ENCODE measurements around the gene SLC16A11. TPM values are rescaled to one million over a fixed set of nuclear protein-coding genes. Genes with fewer than 3 reads are reported as not detected.
A peak's percentile ranks its signal among the peaks of the same experiment; 100 is the strongest.
"Not testable (repeated sequence)": the region's sequence is repeated elsewhere in the genome, so short reads cannot be mapped to it uniquely, and the experiment has no call there.

Gene SLC16A11, protein sequence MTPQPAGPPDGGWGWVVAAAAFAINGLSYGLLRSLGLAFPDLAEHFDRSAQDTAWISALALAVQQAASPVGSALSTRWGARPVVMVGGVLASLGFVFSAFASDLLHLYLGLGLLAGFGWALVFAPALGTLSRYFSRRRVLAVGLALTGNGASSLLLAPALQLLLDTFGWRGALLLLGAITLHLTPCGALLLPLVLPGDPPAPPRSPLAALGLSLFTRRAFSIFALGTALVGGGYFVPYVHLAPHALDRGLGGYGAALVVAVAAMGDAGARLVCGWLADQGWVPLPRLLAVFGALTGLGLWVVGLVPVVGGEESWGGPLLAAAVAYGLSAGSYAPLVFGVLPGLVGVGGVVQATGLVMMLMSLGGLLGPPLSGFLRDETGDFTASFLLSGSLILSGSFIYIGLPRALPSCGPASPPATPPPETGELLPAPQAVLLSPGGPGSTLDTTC
- total RNA-seq, result 3.6 and 4.2 TPM in 2 replicates

- intact Hi-C loops (cut with micrococcal nuclease), result loop anchor here (1.0 to 10.0 kb wide), 2 partner anchors 8 to 541 kb away; partner anchors contain the start of gene MPDU1
- H3K4me1 Mint-ChIP-seq, result peaks cover 51% of the 10 kb centered on the region
- ATAC-seq (ENCODE audit: low read depth) (peak; percentile 43), DNase-seq (peak; percentile 52)
- no peaks in the 10 kb centered on the region for H3K27me3 Mint-ChIP-seq
- no peaks in the 10 kb centered on the region for H3K36me3 Mint-ChIP-seq (ENCODE audit: low read depth)
- H3K9me3 Mint-ChIP-seq, result no peaks in the 10 kb centered on the region
- ChIA-PET POLR2A (interaction anchor here (0.6 to 4.7 kb wide), 6 partner anchors 7 to 643 kb away, joined by 3 to 56 read pairs (median 4); partner anchors contain the start of genes SLC16A13 and TP53), CTCF (interaction anchor here (1.0 to 3.4 kb wide), 3 partner anchors 93 to 201 kb away, joined by 3 to 29 read pairs (median 7); no protein-coding TSS in a partner anchor)
- H3K4me3 Mint-ChIP-seq, result peak within 1 kb of the TSS; percentile 74
- TF ChIP-seq, protein P1, sequence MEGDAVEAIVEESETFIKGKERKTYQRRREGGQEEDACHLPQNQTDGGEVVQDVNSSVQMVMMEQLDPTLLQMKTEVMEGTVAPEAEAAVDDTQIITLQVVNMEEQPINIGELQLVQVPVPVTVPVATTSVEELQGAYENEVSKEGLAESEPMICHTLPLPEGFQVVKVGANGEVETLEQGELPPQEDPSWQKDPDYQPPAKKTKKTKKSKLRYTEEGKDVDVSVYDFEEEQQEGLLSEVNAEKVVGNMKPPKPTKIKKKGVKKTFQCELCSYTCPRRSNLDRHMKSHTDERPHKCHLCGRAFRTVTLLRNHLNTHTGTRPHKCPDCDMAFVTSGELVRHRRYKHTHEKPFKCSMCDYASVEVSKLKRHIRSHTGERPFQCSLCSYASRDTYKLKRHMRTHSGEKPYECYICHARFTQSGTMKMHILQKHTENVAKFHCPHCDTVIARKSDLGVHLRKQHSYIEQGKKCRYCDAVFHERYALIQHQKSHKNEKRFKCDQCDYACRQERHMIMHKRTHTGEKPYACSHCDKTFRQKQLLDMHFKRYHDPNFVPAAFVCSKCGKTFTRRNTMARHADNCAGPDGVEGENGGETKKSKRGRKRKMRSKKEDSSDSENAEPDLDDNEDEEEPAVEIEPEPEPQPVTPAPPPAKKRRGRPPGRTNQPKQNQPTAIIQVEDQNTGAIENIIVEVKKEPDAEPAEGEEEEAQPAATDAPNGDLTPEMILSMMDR (IDR thresholded peaks at IDR 0.05), result no peak
- peak within 1 kb of the TSS; percentile 24 for H3K27ac Mint-ChIP-seq
Observed at GRCh38 chr17:7043497-7044198, at the start of gene SLC16A11. Gene SLC16A11, minus strand, starts transcription at chr17:7044092. Its CDS starts 579 bp downstream, at chr17:7043513.

DNA sequence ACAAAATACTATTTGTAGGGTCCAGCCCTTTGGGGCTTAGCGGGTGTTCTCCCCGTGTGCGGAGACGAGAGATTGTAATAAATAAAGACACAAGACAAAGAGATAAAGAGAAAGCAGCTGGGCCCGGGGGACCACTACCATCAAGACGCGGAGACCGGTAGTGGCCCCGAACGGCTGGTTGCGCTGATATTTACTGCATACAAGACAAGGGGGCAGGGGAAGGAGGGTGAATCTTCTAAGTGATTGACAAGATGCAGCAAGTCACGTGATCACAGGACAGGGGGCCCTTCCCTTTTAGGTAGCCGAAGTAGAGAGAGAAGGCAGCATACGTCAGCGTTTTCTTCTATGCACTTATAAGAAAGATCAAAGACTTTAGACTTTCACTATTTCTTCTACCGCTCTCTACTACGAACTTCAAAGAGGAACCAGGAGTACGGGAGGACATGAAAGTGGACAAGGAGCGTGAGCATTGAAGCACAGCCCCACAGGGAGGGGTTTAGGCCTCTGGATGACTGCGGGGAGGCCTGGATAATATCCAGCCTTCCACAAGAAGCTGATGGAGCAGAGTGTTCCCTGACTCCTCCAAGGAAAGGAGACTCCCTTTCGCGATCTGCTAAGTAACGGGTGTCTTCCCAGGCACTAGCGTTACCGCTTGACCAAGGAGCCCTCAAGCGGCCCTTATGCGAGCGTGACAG is 47.6 kb upstream of the SLC16A11 start:
- CTCF ChIA-PET; DNase-seq; H3K9me3 Mint-ChIP-seq; H3K4me3 Mint-ChIP-seq; H3K27ac Mint-ChIP-seq; H3K36me3 Mint-ChIP-seq (ENCODE audit: low read depth); H3K27me3 Mint-ChIP-seq; intact Hi-C loops (cut with micrococcal nuclease); ATAC-seq (ENCODE audit: low read depth); POLR2A ChIA-PET: not testable (repeated sequence)
- peaks cover 31% of the 10 kb centered on the region for H3K4me1 Mint-ChIP-seq

GRCh38 chr17:7089570-7089969 is 45.7 kb upstream of the SLC16A11 start:
- POLR2A ChIA-PET; DNase-seq; H3K9me3 Mint-ChIP-seq; H3K4me3 Mint-ChIP-seq; H3K27ac Mint-ChIP-seq; CTCF ChIA-PET; H3K36me3 Mint-ChIP-seq (ENCODE audit: low read depth); ATAC-seq (ENCODE audit: low read depth); intact Hi-C loops (cut with micrococcal nuclease): not testable (repeated sequence)
- peaks cover 12% of the 10 kb centered on the region for H3K27me3 Mint-ChIP-seq
- peaks cover 12% of the 10 kb centered on the region for H3K4me1 Mint-ChIP-seq

DNA sequence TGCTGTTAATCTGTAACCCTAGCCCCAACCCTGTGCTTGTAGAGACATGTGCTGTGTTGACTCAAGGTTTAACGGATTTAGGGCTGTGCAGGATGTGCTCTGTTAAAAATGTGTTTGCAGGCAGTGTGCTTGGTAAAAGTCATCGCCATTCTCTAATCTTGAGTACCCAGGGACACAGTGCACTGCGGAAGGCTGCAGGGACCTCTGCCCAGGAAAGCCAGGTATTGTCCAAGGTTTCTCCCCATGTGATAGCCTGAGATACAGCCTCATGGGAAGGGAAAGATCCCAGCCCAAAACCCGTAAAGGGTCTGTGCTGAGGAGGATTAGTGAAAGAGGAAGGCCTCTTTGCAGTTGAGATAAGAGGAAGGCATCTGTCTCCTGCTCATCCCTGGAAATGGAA is 44.5 kb upstream of the SLC16A11 start:
- peaks cover 16% of the 10 kb centered on the region for H3K27me3 Mint-ChIP-seq
- H3K9me3 Mint-ChIP-seq; H3K36me3 Mint-ChIP-seq (ENCODE audit: low read depth); ATAC-seq (ENCODE audit: low read depth); DNase-seq; H3K27ac Mint-ChIP-seq; H3K4me1 Mint-ChIP-seq; CTCF ChIA-PET; intact Hi-C loops (cut with micrococcal nuclease); POLR2A ChIA-PET; H3K4me3 Mint-ChIP-seq: not testable (repeated sequence)

DNA sequence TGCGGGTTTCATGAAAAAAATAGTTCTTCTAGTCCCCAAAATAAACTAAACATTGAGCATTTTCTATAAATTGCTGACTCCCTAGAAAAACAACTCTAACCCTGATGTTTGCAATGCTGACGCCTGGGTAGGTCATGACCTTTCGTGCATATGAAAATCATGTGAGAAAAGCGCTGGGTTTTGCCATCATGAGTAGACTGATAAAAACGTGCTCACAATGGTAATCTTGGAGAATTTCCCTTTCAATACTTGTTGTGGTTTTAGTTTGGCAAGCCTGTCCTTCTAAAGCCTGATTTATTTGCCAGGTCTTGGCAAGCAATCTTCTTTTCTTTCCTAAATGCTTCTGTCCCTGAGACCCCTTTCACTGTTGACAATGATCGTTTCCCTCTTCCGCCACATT is 40.2 kb upstream of the SLC16A11 start:
- no peak overlapping the region for H3K4me3 Mint-ChIP-seq
- ATAC-seq (ENCODE audit: low read depth) (no peak), DNase-seq (no peak)
- TF ChIP-seq, protein P1 (IDR thresholded peaks at IDR 0.05), result no peak
- POLR2A ChIA-PET, result interaction anchor here (0.6 kb wide), 1 partner anchor 49 kb away, joined by 4 read pairs; no protein-coding TSS in a partner anchor
- CTCF ChIA-PET, result no interaction called here
- H3K27ac Mint-ChIP-seq, result no peak overlapping the region
- H3K4me1 Mint-ChIP-seq, result peaks cover 21% of the 10 kb centered on the region
- no peaks in the 10 kb centered on the region for H3K9me3 Mint-ChIP-seq
- H3K27me3 Mint-ChIP-seq, result peaks cover 25% of the 10 kb centered on the region
- intact Hi-C loops (cut with micrococcal nuclease), result no loop called here
- H3K36me3 Mint-ChIP-seq (ENCODE audit: low read depth), result no peaks in the 10 kb centered on the region

DNA sequence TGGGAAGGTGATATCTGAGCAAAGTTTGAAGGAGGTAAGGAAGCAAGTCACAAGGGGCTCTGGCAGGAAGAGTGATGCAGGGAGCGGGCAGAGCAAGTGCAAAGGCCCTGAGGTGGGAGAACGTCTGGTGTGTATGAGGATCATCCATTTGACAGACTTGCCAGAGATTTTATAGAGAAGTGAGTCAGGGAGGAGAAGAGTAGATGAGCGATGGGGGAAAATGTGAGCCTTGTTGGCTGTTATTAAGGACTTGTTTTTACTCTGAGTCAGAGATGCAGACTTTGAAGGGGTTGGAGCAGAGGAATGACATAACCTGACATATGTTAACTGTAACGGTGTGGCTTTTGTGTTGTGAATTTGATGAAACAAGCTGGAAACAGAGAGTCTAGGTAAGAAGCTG is 39.7 kb upstream of the SLC16A11 start:
- ATAC-seq (ENCODE audit: low read depth) (no peak), DNase-seq (no peak)
- Mint-ChIP-seq H3K4me1 (peaks cover 21% of the 10 kb centered on the region), H3K27ac (no peak overlapping the region), H3K4me3 (no peak overlapping the region), H3K27me3 (peaks cover 25% of the 10 kb centered on the region), H3K36me3 (ENCODE audit: low read depth) (no peaks in the 10 kb centered on the region), H3K9me3 (no peaks in the 10 kb centered on the region)
- intact Hi-C loops (cut with micrococcal nuclease), result no loop called here
- POLR2A ChIA-PET, result no interaction called here
- TF ChIP-seq, protein P1 (IDR thresholded peaks at IDR 0.05), result no peak
- CTCF ChIA-PET, result no interaction called here
